Kidney epithelial cell (primary cell): ENCODE results near the gene METTL13. TPM values are rescaled to one million over a fixed set of nuclear protein-coding genes. Genes with fewer than 3 reads are reported as not detected.
A peak's percentile ranks its signal among the peaks of the same experiment; 100 is the strongest.

Source experiments
- DNase-seq: peaks from one replicate; pipeline ENCODE4 v3.0.0-alpha.2; 2010; ENCODE audit warnings: low read depth
- H3K27me3 ChIP-seq: 2 replicates; pipeline ENCODE4 v1.6.0; 2011; ENCODE audit warnings: low read length; ENCODE audit not compliant: control insufficient read depth, insufficient read depth
- H3K36me3 ChIP-seq: 2 replicates; pipeline ENCODE4 v1.5.1; 2011; ENCODE audit warnings: low read length; ENCODE audit not compliant: control insufficient read depth, insufficient read depth
- H3K4me3 ChIP-seq: 2 replicates; pipeline ENCODE4 v1.5.1; 2011; ENCODE audit warnings: low read depth, mild to moderate bottlenecking, control low read depth, low read length
- CTCF ChIP-seq: IDR thresholded peaks from 2 replicates; pipeline ENCODE4 v1.5.1; 2011; ENCODE audit warnings: mild to moderate bottlenecking, moderate library complexity, low read length, control low read depth, inconsistent platforms; ENCODE audit not compliant: insufficient read depth, poor library complexity, severe bottlenecking
- total RNA-seq: library from RNA; depleted of rRNA; stranded (reverse); fragments of >200 nt; gene quantifications from 2 replicates; pipeline ENCODE4 v1.2.3, GENCODE V29; 2015

Gene METTL13
- total RNA-seq, 1 donor from 2014 or later: 37.9 TPM

DNA sequence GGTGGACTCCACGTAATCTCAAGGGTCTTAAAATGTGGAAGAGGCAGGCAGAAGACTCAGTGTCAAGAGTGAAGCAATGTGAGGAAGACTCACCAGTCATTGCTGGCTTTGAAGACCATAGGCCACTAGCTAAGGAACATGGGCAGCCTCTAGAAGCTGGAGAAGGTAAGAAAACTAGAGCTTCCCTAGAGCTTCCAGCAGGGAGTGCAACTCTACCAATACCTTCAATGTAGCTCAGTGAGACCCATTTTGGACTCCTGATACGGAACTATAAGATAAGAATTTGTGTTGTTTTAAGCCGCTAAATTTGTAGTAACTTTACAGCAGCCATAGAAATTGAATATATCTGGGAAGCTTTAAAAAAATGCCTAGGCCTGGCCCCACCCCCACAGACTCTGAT lies 18.9 kb downstream of the METTL13 start:
- Histone ChIP-seq H3K4me3 (no peak overlapping the region), H3K27me3 (no peaks in the 10 kb centered on the region), H3K36me3 (no peaks in the 10 kb centered on the region)
- TF ChIP-seq CTCF: no peak
- DNase-seq: no peak

DNA sequence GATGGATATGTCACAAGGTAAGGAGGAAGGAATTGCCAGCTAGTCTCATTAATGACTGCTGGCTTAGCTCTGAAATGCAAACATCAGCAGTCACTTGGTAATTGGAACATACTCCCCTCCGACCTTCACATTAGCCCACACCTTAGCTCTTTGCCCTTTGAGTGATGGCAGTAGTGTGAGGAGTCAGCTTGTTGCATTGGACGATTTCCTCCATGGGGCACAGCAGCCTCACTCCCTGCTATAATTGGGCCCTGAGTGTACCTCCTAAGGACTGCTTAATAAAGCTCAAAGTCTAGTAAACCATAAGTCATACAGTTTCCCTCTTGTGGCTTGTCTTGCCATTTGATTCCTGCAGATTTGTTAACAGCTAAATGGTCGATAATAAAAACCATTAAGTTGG lies 19.4 kb downstream of the METTL13 start:
- Histone ChIP-seq H3K4me3 (no peak overlapping the region), H3K27me3 (no peaks in the 10 kb centered on the region), H3K36me3 (no peaks in the 10 kb centered on the region)
- DNase-seq: no peak
- TF ChIP-seq CTCF: no peak

DNA sequence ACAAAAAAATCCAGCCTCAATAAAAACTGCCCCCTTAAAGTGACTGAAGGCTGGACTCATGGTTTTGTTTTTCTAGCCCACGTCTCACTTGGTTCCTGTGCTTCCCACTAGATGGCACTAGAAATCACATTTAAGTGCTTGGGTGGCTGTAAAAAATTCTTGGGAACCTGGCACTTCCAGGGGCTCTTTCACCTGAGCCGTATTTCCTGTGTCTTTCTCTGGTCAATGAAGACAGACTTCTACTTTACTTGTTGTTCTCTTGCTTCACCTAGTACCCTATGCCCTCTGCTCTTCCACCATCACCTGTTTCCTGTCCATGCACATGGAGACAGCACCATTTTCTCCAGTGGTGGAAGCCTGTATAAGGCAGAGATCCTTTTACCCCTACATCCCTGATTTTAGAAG lies 20.0 kb downstream of the METTL13 start:
- H3K4me3 ChIP-seq: no peak overlapping the region
- DNase-seq: peak; percentile 14
- H3K27me3 ChIP-seq: no peaks in the 10 kb centered on the region
- no peaks in the 10 kb centered on the region for H3K36me3 ChIP-seq
- TF ChIP-seq CTCF: peak; percentile 76

DNA sequence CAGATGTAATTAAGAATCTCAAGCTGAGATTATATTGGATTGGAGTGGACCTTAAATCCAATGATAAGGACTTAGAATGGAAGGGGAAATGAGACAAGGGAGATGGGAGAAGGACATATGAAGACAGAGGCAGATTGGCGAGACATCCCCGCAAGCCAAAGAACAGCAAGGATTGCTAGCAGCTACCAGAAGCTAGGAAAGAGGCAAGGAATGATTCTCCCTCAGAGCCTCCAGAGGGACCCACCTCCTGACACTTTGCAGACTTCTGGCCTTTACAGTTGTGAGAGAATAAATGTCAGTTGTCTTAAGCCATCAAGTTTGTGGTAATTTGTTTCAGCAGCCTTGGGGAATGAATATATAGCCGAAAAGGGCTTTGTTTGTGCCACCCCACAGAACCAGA lies 20.7 kb downstream of the METTL13 start:
- DNase-seq: no peak
- H3K36me3 ChIP-seq: no peaks in the 10 kb centered on the region
- no peak for TF ChIP-seq CTCF
- H3K27me3 ChIP-seq: no peaks in the 10 kb centered on the region
- H3K4me3 ChIP-seq: no peak overlapping the region

DNA sequence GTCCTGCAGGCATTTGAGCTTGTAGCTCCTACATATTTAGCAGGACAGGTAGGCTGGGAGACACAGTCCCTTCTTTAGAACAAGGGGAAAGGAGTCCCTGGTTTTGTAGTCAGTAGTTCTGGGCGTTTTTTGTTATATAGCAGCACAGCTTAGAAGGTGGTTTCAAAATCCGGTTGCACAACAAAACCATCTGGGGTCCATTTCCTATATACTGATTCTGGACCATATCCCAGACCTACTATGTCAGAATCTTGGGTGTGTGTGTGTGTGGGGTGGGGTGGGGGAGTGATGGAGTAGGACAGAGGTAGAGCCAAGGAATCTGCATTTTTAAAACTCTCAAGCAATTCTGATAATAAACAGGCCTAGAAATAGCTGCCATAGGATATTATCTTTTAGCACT lies 21.6 kb downstream of the METTL13 start:
- Histone ChIP-seq H3K36me3 (no peaks in the 10 kb centered on the region), H3K27me3 (no peaks in the 10 kb centered on the region), H3K4me3 (no peak overlapping the region)
- DNase-seq: no peak
- TF ChIP-seq CTCF: no peak

DNA sequence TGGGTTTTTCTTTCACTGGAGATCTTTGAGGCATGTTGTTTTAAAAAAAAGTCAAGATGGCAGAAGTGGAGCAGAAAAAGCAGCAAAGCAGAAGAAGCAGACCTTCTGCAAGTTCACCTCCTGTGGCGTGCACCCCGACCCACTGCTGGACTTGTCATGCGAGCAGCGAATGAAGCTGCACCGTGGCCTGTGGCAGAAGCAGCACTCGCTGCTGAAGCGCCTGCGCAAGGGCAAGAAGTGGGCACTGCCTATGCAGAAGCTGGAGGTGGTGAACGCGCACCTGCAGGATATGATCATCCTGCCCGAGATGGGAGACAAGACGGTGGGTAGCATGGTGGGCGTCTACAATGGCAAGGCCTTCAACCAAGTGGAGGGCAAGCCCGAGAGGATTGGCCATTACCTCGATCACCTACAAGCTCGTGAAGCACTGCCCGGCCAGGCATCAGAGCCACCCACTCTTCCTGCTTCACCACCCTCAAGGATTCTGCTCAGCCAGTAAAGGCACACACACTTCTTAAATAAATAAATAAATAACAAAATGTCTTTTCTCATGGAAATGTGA lies 22.1 kb downstream of the METTL13 start:
- Histone ChIP-seq H3K27me3 (no peaks in the 10 kb centered on the region), H3K36me3 (no peaks in the 10 kb centered on the region), H3K4me3 (no peak overlapping the region)
- no peak for TF ChIP-seq CTCF
- no peak for DNase-seq
